ENCODE data around the gene OR6J1.

DNA sequence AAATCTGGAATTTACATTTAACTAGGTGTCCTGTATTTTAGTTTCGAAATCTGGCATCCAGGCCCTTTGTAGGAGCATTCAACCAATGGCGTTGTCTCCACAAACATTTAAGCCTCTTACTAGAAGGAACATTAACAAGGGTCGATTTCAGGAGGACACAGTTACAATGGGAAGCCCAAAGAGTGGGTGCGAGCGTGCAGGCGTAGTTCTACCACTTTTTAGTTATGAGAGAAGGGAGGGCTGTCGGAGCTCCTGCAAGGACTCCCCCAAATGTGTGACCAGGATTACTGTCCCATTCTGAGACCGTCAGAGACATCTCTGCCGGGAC is 46.4 kb downstream of the OR6J1 start:
- TF ChIP-seq EZH2 (IDR thresholded peaks at IDR 0.05), result no peak
- TF ChIP-seq POLR2AphosphoS5 (IDR thresholded peaks at IDR 0.05; ENCODE audit: borderline replicate concordance, low read depth, low read length), result no peak
